ENCODE data around the gene COQ8A. TPM values are rescaled to one million over a fixed set of nuclear protein-coding genes. Genes with fewer than 3 reads are reported as not detected.

Gene COQ8A
- total RNA-seq, 1 experiment from 2014 or later: 39.4 TPM

DNA sequence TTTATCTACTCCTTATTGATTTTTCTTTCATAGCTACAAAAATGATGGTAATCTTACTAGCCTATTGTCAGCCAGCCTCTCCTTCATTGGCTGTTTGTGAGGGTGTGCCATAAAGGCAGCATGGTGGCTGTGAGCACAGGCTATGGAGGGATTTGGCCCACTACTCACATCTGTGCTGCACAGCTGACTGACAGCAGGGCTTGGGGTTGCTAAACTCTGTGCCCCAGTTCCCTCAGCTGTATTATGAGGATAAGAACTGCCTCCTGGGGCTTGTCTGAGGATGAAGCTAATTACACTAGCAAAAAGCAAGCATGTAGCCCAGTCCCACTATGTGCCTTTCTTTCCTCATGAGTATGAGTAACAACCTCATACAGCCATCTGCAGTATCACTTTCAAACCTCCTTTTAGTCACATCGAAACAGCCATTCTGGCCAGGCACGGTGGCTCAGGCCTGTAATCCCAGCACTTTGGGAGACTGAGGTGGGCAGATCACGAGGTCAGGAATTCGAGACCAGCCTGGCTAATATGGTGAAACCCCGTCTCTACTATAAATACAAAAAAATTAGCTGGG, 66.2 kb downstream of the COQ8A start:
- TF ChIP-seq, protein P1, sequence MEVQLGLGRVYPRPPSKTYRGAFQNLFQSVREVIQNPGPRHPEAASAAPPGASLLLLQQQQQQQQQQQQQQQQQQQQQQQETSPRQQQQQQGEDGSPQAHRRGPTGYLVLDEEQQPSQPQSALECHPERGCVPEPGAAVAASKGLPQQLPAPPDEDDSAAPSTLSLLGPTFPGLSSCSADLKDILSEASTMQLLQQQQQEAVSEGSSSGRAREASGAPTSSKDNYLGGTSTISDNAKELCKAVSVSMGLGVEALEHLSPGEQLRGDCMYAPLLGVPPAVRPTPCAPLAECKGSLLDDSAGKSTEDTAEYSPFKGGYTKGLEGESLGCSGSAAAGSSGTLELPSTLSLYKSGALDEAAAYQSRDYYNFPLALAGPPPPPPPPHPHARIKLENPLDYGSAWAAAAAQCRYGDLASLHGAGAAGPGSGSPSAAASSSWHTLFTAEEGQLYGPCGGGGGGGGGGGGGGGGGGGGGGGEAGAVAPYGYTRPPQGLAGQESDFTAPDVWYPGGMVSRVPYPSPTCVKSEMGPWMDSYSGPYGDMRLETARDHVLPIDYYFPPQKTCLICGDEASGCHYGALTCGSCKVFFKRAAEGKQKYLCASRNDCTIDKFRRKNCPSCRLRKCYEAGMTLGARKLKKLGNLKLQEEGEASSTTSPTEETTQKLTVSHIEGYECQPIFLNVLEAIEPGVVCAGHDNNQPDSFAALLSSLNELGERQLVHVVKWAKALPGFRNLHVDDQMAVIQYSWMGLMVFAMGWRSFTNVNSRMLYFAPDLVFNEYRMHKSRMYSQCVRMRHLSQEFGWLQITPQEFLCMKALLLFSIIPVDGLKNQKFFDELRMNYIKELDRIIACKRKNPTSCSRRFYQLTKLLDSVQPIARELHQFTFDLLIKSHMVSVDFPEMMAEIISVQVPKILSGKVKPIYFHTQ (CRISPR knock-in tag; IDR thresholded peaks at IDR 0.05): no peak
- TF ChIP-seq, protein P2, sequence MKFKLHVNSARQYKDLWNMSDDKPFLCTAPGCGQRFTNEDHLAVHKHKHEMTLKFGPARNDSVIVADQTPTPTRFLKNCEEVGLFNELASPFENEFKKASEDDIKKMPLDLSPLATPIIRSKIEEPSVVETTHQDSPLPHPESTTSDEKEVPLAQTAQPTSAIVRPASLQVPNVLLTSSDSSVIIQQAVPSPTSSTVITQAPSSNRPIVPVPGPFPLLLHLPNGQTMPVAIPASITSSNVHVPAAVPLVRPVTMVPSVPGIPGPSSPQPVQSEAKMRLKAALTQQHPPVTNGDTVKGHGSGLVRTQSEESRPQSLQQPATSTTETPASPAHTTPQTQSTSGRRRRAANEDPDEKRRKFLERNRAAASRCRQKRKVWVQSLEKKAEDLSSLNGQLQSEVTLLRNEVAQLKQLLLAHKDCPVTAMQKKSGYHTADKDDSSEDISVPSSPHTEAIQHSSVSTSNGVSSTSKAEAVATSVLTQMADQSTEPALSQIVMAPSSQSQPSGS (CRISPR knock-in tag; IDR thresholded peaks at IDR 0.05; ENCODE audit: borderline replicate concordance, low read depth): no peak
- TF ChIP-seq ELF4 (CRISPR knock-in tag; IDR thresholded peaks at IDR 0.05; ENCODE audit: low read depth) (no peak), HMGA2 (CRISPR knock-in tag; IDR thresholded peaks at IDR 0.05) (no peak), TP53 (CRISPR knock-in tag; IDR thresholded peaks at IDR 0.05) (no peak), PRRX2 (CRISPR knock-in tag; IDR thresholded peaks at IDR 0.05) (no peak), ZNF219 (CRISPR knock-in tag; IDR thresholded peaks at IDR 0.05; ENCODE audit: borderline replicate concordance) (no peak), ZNF263 (CRISPR knock-in tag; IDR thresholded peaks at IDR 0.05; ENCODE audit: low read depth) (no peak), GTF2I (CRISPR knock-in tag; conservative IDR thresholded peaks at IDR 0.05) (no peak), IRF2 (CRISPR knock-in tag; IDR thresholded peaks at IDR 0.05; ENCODE audit: borderline replicate concordance, low read depth) (no peak)
- TF ChIP-seq, protein P3, sequence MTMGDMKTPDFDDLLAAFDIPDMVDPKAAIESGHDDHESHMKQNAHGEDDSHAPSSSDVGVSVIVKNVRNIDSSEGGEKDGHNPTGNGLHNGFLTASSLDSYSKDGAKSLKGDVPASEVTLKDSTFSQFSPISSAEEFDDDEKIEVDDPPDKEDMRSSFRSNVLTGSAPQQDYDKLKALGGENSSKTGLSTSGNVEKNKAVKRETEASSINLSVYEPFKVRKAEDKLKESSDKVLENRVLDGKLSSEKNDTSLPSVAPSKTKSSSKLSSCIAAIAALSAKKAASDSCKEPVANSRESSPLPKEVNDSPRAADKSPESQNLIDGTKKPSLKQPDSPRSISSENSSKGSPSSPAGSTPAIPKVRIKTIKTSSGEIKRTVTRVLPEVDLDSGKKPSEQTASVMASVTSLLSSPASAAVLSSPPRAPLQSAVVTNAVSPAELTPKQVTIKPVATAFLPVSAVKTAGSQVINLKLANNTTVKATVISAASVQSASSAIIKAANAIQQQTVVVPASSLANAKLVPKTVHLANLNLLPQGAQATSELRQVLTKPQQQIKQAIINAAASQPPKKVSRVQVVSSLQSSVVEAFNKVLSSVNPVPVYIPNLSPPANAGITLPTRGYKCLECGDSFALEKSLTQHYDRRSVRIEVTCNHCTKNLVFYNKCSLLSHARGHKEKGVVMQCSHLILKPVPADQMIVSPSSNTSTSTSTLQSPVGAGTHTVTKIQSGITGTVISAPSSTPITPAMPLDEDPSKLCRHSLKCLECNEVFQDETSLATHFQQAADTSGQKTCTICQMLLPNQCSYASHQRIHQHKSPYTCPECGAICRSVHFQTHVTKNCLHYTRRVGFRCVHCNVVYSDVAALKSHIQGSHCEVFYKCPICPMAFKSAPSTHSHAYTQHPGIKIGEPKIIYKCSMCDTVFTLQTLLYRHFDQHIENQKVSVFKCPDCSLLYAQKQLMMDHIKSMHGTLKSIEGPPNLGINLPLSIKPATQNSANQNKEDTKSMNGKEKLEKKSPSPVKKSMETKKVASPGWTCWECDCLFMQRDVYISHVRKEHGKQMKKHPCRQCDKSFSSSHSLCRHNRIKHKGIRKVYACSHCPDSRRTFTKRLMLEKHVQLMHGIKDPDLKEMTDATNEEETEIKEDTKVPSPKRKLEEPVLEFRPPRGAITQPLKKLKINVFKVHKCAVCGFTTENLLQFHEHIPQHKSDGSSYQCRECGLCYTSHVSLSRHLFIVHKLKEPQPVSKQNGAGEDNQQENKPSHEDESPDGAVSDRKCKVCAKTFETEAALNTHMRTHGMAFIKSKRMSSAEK (CRISPR knock-in tag; IDR thresholded peaks at IDR 0.05; ENCODE audit: borderline replicate concordance): no peak
- TF ChIP-seq, protein P4, sequence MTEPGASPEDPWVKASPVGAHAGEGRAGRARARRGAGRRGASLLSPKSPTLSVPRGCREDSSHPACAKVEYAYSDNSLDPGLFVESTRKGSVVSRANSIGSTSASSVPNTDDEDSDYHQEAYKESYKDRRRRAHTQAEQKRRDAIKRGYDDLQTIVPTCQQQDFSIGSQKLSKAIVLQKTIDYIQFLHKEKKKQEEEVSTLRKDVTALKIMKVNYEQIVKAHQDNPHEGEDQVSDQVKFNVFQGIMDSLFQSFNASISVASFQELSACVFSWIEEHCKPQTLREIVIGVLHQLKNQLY (CRISPR knock-in tag; IDR thresholded peaks at IDR 0.05): no peak
- no peaks in the 10 kb centered on the region for H3K9me3 Mint-ChIP-seq
- H3K4me1 Mint-ChIP-seq: no peaks in the 10 kb centered on the region
- H3K36me3 Mint-ChIP-seq: peaks cover 5% of the 10 kb centered on the region
- H3K4me3 Mint-ChIP-seq: no peak overlapping the region
- POLR2A ChIA-PET: interaction anchor here (0.6 kb wide), 1 partner anchor 89 kb away, joined by 3 read pairs; no protein-coding TSS in a partner anchor
- ATAC-seq (no peak), DNase-seq (ENCODE audit: low spot score) (no peak)
- CTCF ChIA-PET: no interaction called here
- H3K27me3 Mint-ChIP-seq (ENCODE audit: low read depth): no peaks in the 10 kb centered on the region
- peak overlapping the region; percentile 23; the same call in 1 of the 2 replicates for H3K27ac Mint-ChIP-seq

DNA sequence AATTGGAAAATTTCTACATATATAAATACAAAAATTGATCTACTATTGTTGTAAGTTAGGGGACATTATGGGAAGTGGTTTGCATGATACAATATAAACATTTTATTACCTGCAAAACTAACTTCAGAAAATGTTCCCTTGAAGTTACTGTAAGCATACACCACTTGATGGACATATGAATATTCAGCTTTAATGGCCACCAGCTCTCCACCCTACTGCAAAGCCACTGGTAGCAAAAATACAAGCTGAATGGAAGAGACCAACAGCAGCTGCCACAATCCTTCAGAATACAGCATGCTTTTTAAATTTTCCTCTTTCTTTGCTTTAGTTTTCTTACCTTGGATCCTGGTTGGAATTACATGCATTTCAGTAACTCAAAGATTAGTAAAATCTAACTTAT, 69.8 kb downstream of the COQ8A start:
- no peak for ATAC-seq
- ChIA-PET CTCF (interaction anchor here (0.9 kb wide), 2 partner anchors 8 to 384 kb away, joined by 3 read pairs; no protein-coding TSS in a partner anchor), POLR2A (no interaction called here)
- no peak overlapping the region for H3K4me3 Mint-ChIP-seq
- H3K4me1 Mint-ChIP-seq: no peaks in the 10 kb centered on the region
- DNase-seq (ENCODE audit: low spot score): no peak
- H3K27me3 Mint-ChIP-seq (ENCODE audit: low read depth): no peaks in the 10 kb centered on the region
- H3K9me3 Mint-ChIP-seq: no peaks in the 10 kb centered on the region
- H3K36me3 Mint-ChIP-seq: peaks cover 2% of the 10 kb centered on the region; the same call in 1 of the 2 replicates
- H3K27ac Mint-ChIP-seq: no peak overlapping the region
- TF ChIP-seq, protein P5, sequence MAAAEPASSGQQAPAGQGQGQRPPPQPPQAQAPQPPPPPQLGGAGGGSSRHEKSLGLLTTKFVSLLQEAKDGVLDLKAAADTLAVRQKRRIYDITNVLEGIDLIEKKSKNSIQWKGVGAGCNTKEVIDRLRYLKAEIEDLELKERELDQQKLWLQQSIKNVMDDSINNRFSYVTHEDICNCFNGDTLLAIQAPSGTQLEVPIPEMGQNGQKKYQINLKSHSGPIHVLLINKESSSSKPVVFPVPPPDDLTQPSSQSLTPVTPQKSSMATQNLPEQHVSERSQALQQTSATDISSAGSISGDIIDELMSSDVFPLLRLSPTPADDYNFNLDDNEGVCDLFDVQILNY (CRISPR knock-in tag; IDR thresholded peaks at IDR 0.05): no peak
- TF ChIP-seq, protein P6, sequence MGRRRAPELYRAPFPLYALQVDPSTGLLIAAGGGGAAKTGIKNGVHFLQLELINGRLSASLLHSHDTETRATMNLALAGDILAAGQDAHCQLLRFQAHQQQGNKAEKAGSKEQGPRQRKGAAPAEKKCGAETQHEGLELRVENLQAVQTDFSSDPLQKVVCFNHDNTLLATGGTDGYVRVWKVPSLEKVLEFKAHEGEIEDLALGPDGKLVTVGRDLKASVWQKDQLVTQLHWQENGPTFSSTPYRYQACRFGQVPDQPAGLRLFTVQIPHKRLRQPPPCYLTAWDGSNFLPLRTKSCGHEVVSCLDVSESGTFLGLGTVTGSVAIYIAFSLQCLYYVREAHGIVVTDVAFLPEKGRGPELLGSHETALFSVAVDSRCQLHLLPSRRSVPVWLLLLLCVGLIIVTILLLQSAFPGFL (CRISPR knock-in tag; IDR thresholded peaks at IDR 0.05; ENCODE audit: borderline replicate concordance): no peak
- TF ChIP-seq SP1 (CRISPR knock-in tag; conservative IDR thresholded peaks at IDR 0.05) (no peak), ZNF423 (CRISPR knock-in tag; IDR thresholded peaks at IDR 0.05) (no peak), OVOL2 (CRISPR knock-in tag; IDR thresholded peaks at IDR 0.05; ENCODE audit: borderline replicate concordance) (no peak)
- TF ChIP-seq, protein P7, sequence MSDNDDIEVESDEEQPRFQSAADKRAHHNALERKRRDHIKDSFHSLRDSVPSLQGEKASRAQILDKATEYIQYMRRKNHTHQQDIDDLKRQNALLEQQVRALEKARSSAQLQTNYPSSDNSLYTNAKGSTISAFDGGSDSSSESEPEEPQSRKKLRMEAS (CRISPR knock-in tag; IDR thresholded peaks at IDR 0.05): no peak
- TF ChIP-seq, protein P8, sequence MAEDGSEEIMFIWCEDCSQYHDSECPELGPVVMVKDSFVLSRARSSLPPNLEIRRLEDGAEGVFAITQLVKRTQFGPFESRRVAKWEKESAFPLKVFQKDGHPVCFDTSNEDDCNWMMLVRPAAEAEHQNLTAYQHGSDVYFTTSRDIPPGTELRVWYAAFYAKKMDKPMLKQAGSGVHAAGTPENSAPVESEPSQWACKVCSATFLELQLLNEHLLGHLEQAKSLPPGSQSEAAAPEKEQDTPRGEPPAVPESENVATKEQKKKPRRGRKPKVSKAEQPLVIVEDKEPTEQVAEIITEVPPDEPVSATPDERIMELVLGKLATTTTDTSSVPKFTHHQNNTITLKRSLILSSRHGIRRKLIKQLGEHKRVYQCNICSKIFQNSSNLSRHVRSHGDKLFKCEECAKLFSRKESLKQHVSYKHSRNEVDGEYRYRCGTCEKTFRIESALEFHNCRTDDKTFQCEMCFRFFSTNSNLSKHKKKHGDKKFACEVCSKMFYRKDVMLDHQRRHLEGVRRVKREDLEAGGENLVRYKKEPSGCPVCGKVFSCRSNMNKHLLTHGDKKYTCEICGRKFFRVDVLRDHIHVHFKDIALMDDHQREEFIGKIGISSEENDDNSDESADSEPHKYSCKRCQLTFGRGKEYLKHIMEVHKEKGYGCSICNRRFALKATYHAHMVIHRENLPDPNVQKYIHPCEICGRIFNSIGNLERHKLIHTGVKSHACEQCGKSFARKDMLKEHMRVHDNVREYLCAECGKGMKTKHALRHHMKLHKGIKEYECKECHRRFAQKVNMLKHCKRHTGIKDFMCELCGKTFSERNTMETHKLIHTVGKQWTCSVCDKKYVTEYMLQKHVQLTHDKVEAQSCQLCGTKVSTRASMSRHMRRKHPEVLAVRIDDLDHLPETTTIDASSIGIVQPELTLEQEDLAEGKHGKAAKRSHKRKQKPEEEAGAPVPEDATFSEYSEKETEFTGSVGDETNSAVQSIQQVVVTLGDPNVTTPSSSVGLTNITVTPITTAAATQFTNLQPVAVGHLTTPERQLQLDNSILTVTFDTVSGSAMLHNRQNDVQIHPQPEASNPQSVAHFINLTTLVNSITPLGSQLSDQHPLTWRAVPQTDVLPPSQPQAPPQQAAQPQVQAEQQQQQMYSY (CRISPR knock-in tag; IDR thresholded peaks at IDR 0.05): no peak

Measured in WTC11 (cell line).